ENCODE results near the gene DCC.

GRCh38 chr18:53165770-53166169, 825.8 kb downstream of the DCC start:
- TF ChIP-seq BHLHE40 (IDR thresholded peaks at IDR 0.05; ENCODE audit: borderline replicate concordance) (no peak), LEF1 (IDR thresholded peaks at IDR 0.05; ENCODE audit: borderline replicate concordance) (no peak), ZNF384 (IDR thresholded peaks at IDR 0.05) (no peak), FOXK2 (IDR thresholded peaks at IDR 0.05) (no peak), PKNOX1 (IDR thresholded peaks at IDR 0.05) (no peak), SP1 (IDR thresholded peaks at IDR 0.05) (no peak)

Measured in HEK293T (cell line).